Spleen (tissue), 11 donors: ENCODE measurements around the gene TBC1D8. TPM values are rescaled to one million over a fixed set of nuclear protein-coding genes. Genes with fewer than 3 reads are reported as not detected.

ENCODE experiments used
- DNase-seq: peaks from one replicate; pipeline ENCODE4 v3.0.0-alpha.2; 2020
- H3K27ac ChIP-seq, 8 donors: fragments of 200-600 bp; sonication (generic) in 7 of 8; 1 replicate in 4 of 8; 2 replicates in 4 of 8; pipeline versions ENCODE4 v1.5.0 to v1.8.0; 2016 to 2021; ENCODE audit warnings: inconsistent platforms in 4 of 8, mild to moderate bottlenecking in 4 of 8, moderate library complexity in 1 of 8
- H3K27me3 ChIP-seq, 7 donors: fragments of 200-600 bp; sonication (generic) in 6 of 7; replicated peaks in 1 of 7; 1 replicate in 4 of 7; 2 replicates in 3 of 7; pipeline versions ENCODE4 v1.5.0 to v1.8.0; 2016 to 2021; ENCODE audit warnings: inconsistent platforms in 3 of 7, mild to moderate bottlenecking in 1 of 7
- H3K36me3 ChIP-seq, 6 donors: fragments of 200-600 bp; sonication (generic) in 5 of 6; 1 replicate in 4 of 6; 2 replicates in 2 of 6; pipeline versions ENCODE4 v1.5.0 to v1.8.0; 2016 to 2021; ENCODE audit warnings: inconsistent platforms in 2 of 6
- H3K4me1 ChIP-seq, 6 donors: fragments of 200-600 bp; sonication (generic) in 5 of 6; 1 replicate in 3 of 6; 2 replicates in 3 of 6; pipeline versions ENCODE4 v1.5.0 to v1.8.0; 2016 to 2021; ENCODE audit warnings: inconsistent platforms in 3 of 6
- H3K4me3 ChIP-seq, 8 donors: fragments of 200-600 bp; sonication (generic) in 7 of 8; 1 replicate in 4 of 8; 2 replicates in 4 of 8; pipeline versions ENCODE4 v1.5.0 to v1.8.0; 2016 to 2021; ENCODE audit warnings: inconsistent platforms in 4 of 8, mild to moderate bottlenecking in 4 of 8, moderate library complexity in 2 of 8
- H3K9me3 ChIP-seq, 8 donors: fragments of 200-600 bp; sonication (generic) in 7 of 8; 1 replicate in 4 of 8; 2 replicates in 4 of 8; pipeline versions ENCODE4 v1.5.0 to v1.8.0; 2016 to 2021; ENCODE audit warnings: inconsistent platforms in 4 of 8
- CTCF ChIP-seq, 11 experiments: fragments of 200-600 bp in 7 of 11; fragments of 450-650 bp in 4 of 11; sonication (generic) in 4 of 11; IDR thresholded peaks in 8 of 11; conservative IDR thresholded peaks in 3 of 11; 1 replicate in 7 of 11; 2 replicates in 4 of 11; pipeline versions ENCODE4 v1.4.0 to v1.8.0; 2016 to 2021; ENCODE audit warnings: antibody characterized with exemption in 11 of 11, inconsistent platforms in 4 of 11, mild to moderate bottlenecking in 1 of 11
- POLR2A ChIP-seq, 3 donors: fragments of 450-650 bp; IDR thresholded peaks; one replicate each; pipeline ENCODE4 v1.5.1; 2017; ENCODE audit warnings: antibody characterized with exemption in 3 of 3, mild to moderate bottlenecking in 1 of 3
- POLR2AphosphoS5 ChIP-seq, 3 donors: sonication (generic); formaldehyde crosslinking; IDR thresholded peaks; one replicate each; pipeline ENCODE4 v1.5.1; 2017; ENCODE audit warnings: antibody characterized with exemption in 3 of 3
- WGBS, 5 donors: extraction: QIAGEN DNeasy Blood & Tissue Kit in 3 of 5; methylation state at CpG; one replicate each; pipeline versions ENCODE4 v1.1.5 to v1.1.7; 2013 to 2018; 5-methylcytosine and 5-hydroxymethylcytosine counted together
- intact Hi-C: fragments of 100-400 bp; cut with DNase I; formaldehyde crosslinking; loops from one replicate; pipeline ENCODE4 v1.15.0; 2023; ENCODE audit warnings: low total_unique reads
- polyA plus RNA-seq, 3 donors: library from polyadenylated mRNA; stranded (reverse); fragments of 200-250 nt; gene quantifications; one replicate each; pipeline ENCODE4 v1.2.1, GENCODE V29; 2013
- total RNA-seq, 7 donors: library from RNA; depleted of rRNA in 3 of 7; stranded (reverse); fragments of >200 nt in 3 of 7; fragmentation: NEBNext Ultra II Directional in 4 of 7; extraction: Animal tissue kit (Norgen Biotek cat#: 25700) in 4 of 7; gene quantifications; one replicate each; pipeline versions ENCODE4 v1.1.0 to v1.2.1, GENCODE V29; 2016 to 2021
- donor health status: healthy with polysubstance abuse.
- donor health status: DM: no; HTN: no; CAD: no; lungs with moderate emphysema.
- donor health status: DM: no; HTN: no; CAD: no.
- donor health status: Bipolar disorder and iron deficiency.
- donor health status: healthy.
- donor health status: DM: no; HTN: no; CAD: no.
- donor health status: DM: yes; HTN: yes; CAD: no.

TBC1D8 gene
- total and polyA plus RNA-seq, 10 donors = 7.2 to 104 (median 40.5) TPM

GRCh38 chr2:101115664-101116063 lies 35.5 kb downstream of the TBC1D8 start:
- Histone ChIP-seq H3K9me3 (no peaks in the 10 kb centered on the region), H3K4me3 (no peak overlapping the region), H3K36me3 (no peaks in the 10 kb centered on the region), H3K27me3 (no peaks in the 10 kb centered on the region), H3K27ac (peak overlapping the region in 3 of 8 donors; percentile 74 to 76 (median 76)), H3K4me1 (peaks cover 0 to 80% (median 22%) of the 10 kb centered on the region in 6 donors)
- TF ChIP-seq POLR2A (IDR thresholded peaks at IDR 0.05) = no peak
- no peak for TF ChIP-seq CTCF (IDR thresholded peaks at IDR 0.05 in 8 of 11, conservative IDR thresholded peaks at IDR 0.05 in 3 of 11)
- no peak for TF ChIP-seq POLR2AphosphoS5 (IDR thresholded peaks at IDR 0.05)
- 92 to 99% (median 96%) methylated on average over 4 of the region's 4 CpGs for WGBS, 5 donors
- DNase-seq = no peak
- intact Hi-C loops = no loop called here

DNA sequence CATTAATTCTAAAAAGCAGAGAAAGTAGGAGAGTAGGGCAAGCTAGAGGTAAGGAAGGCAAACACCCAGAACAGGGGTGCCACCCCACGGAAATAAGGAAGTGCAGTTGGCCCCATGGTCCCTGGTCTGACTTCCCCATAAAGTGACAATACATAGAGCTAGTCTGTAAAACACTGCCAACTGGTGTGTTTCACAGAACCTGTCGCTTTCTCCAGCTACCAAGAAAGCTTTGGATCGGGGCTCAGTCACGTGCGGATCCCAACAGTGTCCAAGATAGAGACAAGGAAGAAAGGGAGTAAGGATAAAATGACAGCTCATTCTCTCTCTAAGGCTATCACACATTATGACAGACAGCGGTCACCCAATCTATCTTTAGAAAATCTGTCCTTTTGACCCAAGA lies 36.4 kb downstream of the TBC1D8 start:
- 46 to 57% (median 49%) methylated on average over 6 of the region's 6 CpGs for WGBS, 5 donors
- DNase-seq = peak; percentile 84
- Histone ChIP-seq H3K4me3 (no peak overlapping the region), H3K27me3 (no peaks in the 10 kb centered on the region), H3K27ac (peak overlapping the region in 5 of 8 donors; percentile 20 to 76 (median 74)), H3K36me3 (no peaks in the 10 kb centered on the region), H3K9me3 (no peaks in the 10 kb centered on the region), H3K4me1 (peaks cover 0 to 79% (median 19%) of the 10 kb centered on the region in 6 donors)
- intact Hi-C loops = no loop called here
- no peak for TF ChIP-seq CTCF (IDR thresholded peaks at IDR 0.05 in 8 of 11, conservative IDR thresholded peaks at IDR 0.05 in 3 of 11)
- peak in 1 of 3 donors; percentile 38 for TF ChIP-seq POLR2AphosphoS5 (IDR thresholded peaks at IDR 0.05)
- TF ChIP-seq POLR2A (IDR thresholded peaks at IDR 0.05) = no peak

GRCh38 chr2:101114268-101114783 lies 36.9 kb downstream of the TBC1D8 start:
- Histone ChIP-seq H3K4me1 (peaks cover 0 to 79% (median 20%) of the 10 kb centered on the region in 6 donors), H3K27ac (peak overlapping the region in 4 of 8 donors; percentile 62 to 76 (median 75)), H3K4me3 (no peak overlapping the region), H3K36me3 (no peaks in the 10 kb centered on the region), H3K9me3 (no peaks in the 10 kb centered on the region), H3K27me3 (no peaks in the 10 kb centered on the region)
- intact Hi-C loops = no loop called here
- WGBS, 5 donors = 76 to 91% (median 85%) methylated on average over 5 of the region's 5 CpGs
- no peak for DNase-seq
- TF ChIP-seq CTCF (IDR thresholded peaks at IDR 0.05 in 8 of 11, conservative IDR thresholded peaks at IDR 0.05 in 3 of 11) (no peak), POLR2A (IDR thresholded peaks at IDR 0.05) (no peak), POLR2AphosphoS5 (IDR thresholded peaks at IDR 0.05) (no peak)

GRCh38 chr2:101113441-101114267 lies 37.5 kb downstream of the TBC1D8 start:
- 48 to 70% (median 57%) methylated on average over 10 of the region's 10 CpGs for WGBS, 5 donors
- Histone ChIP-seq H3K4me1 (peaks cover 0 to 78% (median 21%) of the 10 kb centered on the region in 6 donors), H3K27me3 (no peaks in the 10 kb centered on the region), H3K9me3 (no peaks in the 10 kb centered on the region), H3K36me3 (no peaks in the 10 kb centered on the region), H3K4me3 (no peak overlapping the region), H3K27ac (peak overlapping the region in 4 of 8 donors; percentile 23 to 76 (median 75))
- intact Hi-C loops = no loop called here
- no peak for TF ChIP-seq CTCF (IDR thresholded peaks at IDR 0.05 in 8 of 11, conservative IDR thresholded peaks at IDR 0.05 in 3 of 11)
- TF ChIP-seq POLR2A (IDR thresholded peaks at IDR 0.05) = no peak
- no peak for TF ChIP-seq POLR2AphosphoS5 (IDR thresholded peaks at IDR 0.05)
- no peak for DNase-seq
